Adipocyte (in vitro differentiated cells): Measurements from ENCODE around the gene STAC3.

ENCODE experiments used
- DNase-seq: peaks from one replicate; pipeline ENCODE4 v3.0.0-alpha.2; 2015; ENCODE audit warnings: low read depth
- H3K27me3 ChIP-seq: replicated peaks from 2 replicates; pipeline ENCODE4 v1.7.0; 2013; ENCODE audit warnings: mild to moderate bottlenecking, low read length, moderate library complexity; ENCODE audit not compliant: control insufficient read depth, insufficient read depth
- H3K36me3 ChIP-seq: 2 replicates; pipeline ENCODE4 v1.7.0; 2013; ENCODE audit warnings: low read length, mild to moderate bottlenecking, moderate library complexity; ENCODE audit not compliant: control insufficient read depth, insufficient read depth, severe bottlenecking
- H3K4me1 ChIP-seq: 2 replicates; pipeline ENCODE4 v1.7.0; 2013; ENCODE audit warnings: mild to moderate bottlenecking, low read length, moderate library complexity; ENCODE audit not compliant: control insufficient read depth, insufficient read depth
- H3K4me3 ChIP-seq: 2 replicates; pipeline ENCODE4 v1.7.0; 2013; ENCODE audit warnings: mild to moderate bottlenecking, low read length, moderate library complexity
- H3K9ac ChIP-seq: 2 replicates; pipeline ENCODE4 v1.7.0; 2013; ENCODE audit warnings: mild to moderate bottlenecking, low read length, moderate library complexity
- H3K9me3 ChIP-seq: 2 replicates; pipeline ENCODE4 v1.7.0; 2013; ENCODE audit warnings: mild to moderate bottlenecking, low read length, moderate library complexity; ENCODE audit not compliant: control insufficient read depth

Gene STAC3

GRCh38 chr12:57232156-57232756 is 18.7 kb downstream of the STAC3 start:
- H3K4me1 ChIP-seq, result peaks cover 48% of the 10 kb centered on the region
- no peaks in the 10 kb centered on the region for H3K27me3 ChIP-seq
- H3K36me3 ChIP-seq, result peaks cover 37% of the 10 kb centered on the region
- H3K9me3 ChIP-seq, result no peaks in the 10 kb centered on the region
- no peak for DNase-seq
- H3K4me3 ChIP-seq, result peak overlapping the region; percentile 87
- H3K9ac ChIP-seq, result peak overlapping the region; percentile 96

DNA sequence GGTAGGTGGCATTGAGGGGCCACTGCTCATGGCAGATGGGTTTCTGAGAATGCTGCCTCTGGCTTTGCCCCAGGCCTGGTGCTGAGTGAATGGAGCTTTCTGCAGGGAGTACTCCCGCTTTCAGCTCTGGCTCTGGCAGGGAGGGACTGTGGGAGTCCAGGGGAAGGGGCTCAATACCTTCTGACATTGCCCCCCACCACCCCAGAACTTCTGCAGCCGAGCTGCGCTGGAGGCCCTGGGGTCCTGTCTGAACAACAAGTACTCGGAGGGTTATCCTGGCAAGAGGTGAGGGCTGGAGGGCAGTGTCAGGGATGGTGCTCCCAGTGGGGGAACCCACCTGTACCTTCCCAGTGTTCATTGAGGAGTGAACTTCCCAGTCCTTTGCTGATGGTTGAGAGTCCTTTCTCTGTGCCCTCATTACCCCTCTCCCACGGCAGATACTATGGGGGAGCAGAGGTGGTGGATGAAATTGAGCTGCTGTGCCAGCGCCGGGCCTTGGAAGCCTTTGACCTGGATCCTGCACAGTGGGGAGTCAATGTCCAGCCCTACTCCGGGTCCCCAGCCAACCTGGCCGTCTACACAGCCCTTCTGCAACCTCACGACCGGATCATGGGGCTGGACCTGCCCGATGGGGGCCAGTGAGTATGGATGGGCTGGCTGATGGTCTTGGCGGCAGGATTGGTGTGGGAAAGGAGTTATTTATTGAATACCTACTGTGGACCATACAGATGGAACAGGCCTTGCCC is 19.5 kb downstream of the STAC3 start:
- no peak for DNase-seq
- H3K9ac ChIP-seq, result peak overlapping the region; percentile 96
- H3K4me3 ChIP-seq, result peak overlapping the region; percentile 87
- no peaks in the 10 kb centered on the region for H3K27me3 ChIP-seq
- peaks cover 37% of the 10 kb centered on the region for H3K36me3 ChIP-seq
- no peaks in the 10 kb centered on the region for H3K9me3 ChIP-seq
- peaks cover 50% of the 10 kb centered on the region for H3K4me1 ChIP-seq

GRCh38 chr12:57230381-57231155 is 20.4 kb downstream of the STAC3 start:
- H3K36me3 ChIP-seq, result peaks cover 37% of the 10 kb centered on the region

GRCh38 chr12:57229634-57230380 is 21.2 kb downstream of the STAC3 start, which contains the start of gene SHMT2:
SHMT2 (plus strand) TSS chr12:57229711; CDS start chr12:57229779, 68 bp downstream.
- peak; percentile 99 for DNase-seq
- Histone ChIP-seq H3K4me1 (peaks cover 45% of the 10 kb centered on the region), H3K9ac (peak within 1 kb of the TSS; percentile 96), H3K27me3 (no peaks in the 10 kb centered on the region), H3K9me3 (no peaks in the 10 kb centered on the region), H3K4me3 (peak within 1 kb of the TSS; percentile 87), H3K36me3 (peaks cover 37% of the 10 kb centered on the region)

More at GRCh38 chr12:57230381-57231155, 20.4 kb downstream of the STAC3 start:
- Histone ChIP-seq H3K9ac (peak overlapping the region; percentile 96), H3K4me3 (peak overlapping the region; percentile 87), H3K27me3 (no peaks in the 10 kb centered on the region), H3K9me3 (no peaks in the 10 kb centered on the region), H3K4me1 (peaks cover 50% of the 10 kb centered on the region)
- no peak for DNase-seq

GRCh38 chr12:57229046-57229633 is 21.8 kb downstream of the STAC3 start:
- H3K36me3 ChIP-seq, result peaks cover 31% of the 10 kb centered on the region
- no peaks in the 10 kb centered on the region for H3K27me3 ChIP-seq
- peaks cover 40% of the 10 kb centered on the region for H3K4me1 ChIP-seq
- no peak for DNase-seq
- peak overlapping the region; percentile 96 for H3K9ac ChIP-seq
- H3K9me3 ChIP-seq, result no peaks in the 10 kb centered on the region
- peak overlapping the region; percentile 87 for H3K4me3 ChIP-seq

GRCh38 chr12:57227315-57228115 is 23.5 kb downstream of the STAC3 start:
- no peak overlapping the region for H3K4me3 ChIP-seq
- H3K36me3 ChIP-seq, result peaks cover 15% of the 10 kb centered on the region
- no peak for DNase-seq
- H3K9ac ChIP-seq, result peak overlapping the region; percentile 10
- H3K27me3 ChIP-seq, result no peaks in the 10 kb centered on the region
- peaks cover 30% of the 10 kb centered on the region for H3K4me1 ChIP-seq
- H3K9me3 ChIP-seq, result no peaks in the 10 kb centered on the region

DNA sequence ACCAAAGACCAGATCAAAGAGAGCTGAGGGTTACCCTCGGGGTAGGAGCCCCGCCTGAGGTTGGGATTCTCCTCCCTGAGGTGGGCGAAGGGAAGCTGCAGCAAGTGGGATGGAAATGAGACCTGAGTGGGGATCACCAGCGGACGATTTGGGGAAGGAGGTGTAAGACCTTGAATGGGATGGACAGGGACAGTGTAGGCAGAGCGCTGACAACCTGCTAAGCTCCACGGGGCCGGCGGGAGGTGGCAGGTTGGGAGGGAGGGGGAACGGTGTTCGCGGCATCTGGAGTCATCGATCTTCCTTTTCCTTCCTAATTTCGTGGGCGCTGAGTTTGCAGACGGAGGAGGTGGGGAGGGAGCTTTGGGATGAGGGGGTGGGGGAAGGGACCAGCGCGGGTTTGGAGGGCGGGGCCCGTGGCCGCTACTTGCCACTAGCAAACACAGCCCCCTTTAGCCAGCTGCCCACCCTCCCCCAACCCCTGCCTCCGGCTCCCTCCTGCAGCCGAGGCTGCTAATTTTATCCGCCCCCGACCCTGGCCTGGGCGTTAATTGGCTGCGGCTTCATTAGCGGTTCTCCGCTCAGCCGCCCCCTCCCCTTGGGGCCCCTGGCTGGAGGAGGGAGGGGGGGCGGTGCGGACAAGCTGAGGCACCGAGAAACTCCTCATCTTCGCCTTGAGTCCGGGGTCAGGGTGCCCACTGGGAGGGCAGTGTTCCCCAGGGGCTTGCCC is 24.2 kb downstream of the STAC3 start:
- no peak for DNase-seq
- Histone ChIP-seq H3K4me1 (peaks cover 28% of the 10 kb centered on the region), H3K9ac (peak overlapping the region; percentile 10), H3K36me3 (peaks cover 8% of the 10 kb centered on the region), H3K27me3 (no peaks in the 10 kb centered on the region), H3K9me3 (no peaks in the 10 kb centered on the region), H3K4me3 (no peak overlapping the region)

DNA sequence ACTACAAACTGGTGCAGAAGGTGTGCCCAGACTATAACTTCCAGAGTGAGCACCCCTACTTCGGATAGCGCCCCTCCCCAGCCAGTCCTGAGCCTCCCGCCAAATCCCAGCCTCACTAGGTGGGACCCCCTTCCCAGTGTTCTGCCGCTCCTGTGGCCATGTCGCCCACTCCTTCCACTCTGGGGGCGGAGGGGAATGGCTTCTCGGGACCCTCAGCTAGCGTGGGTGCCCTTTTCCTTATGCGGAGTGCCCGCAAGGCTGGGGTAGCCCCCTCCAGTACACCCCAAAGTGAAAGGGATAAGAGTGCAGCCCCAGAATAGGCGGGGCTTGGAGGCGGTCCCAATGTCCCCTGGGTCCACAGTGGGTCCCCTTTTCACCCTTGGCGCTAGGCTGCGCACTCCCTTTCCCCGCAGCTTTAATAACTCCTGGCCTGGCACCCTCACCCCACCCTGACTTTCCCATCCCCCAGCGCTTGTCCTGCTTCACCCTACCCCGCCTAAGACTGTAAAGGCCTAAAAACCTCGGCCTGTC is 25.2 kb downstream of the STAC3 start:
- H3K4me3 ChIP-seq, result no peak overlapping the region
- peaks cover 6% of the 10 kb centered on the region for H3K27me3 ChIP-seq
- no peaks in the 10 kb centered on the region for H3K9me3 ChIP-seq
- no peaks in the 10 kb centered on the region for H3K36me3 ChIP-seq
- no peak for DNase-seq
- H3K4me1 ChIP-seq, result peaks cover 18% of the 10 kb centered on the region
- no peak overlapping the region for H3K9ac ChIP-seq

GRCh38 chr12:57224973-57225679 is 25.9 kb downstream of the STAC3 start:
- H3K36me3 ChIP-seq, result no peaks in the 10 kb centered on the region
- no peak overlapping the region for H3K4me3 ChIP-seq
- H3K9me3 ChIP-seq, result no peaks in the 10 kb centered on the region
- peaks cover 7% of the 10 kb centered on the region for H3K27me3 ChIP-seq
- DNase-seq, result no peak
- H3K9ac ChIP-seq, result no peak overlapping the region
- peaks cover 13% of the 10 kb centered on the region for H3K4me1 ChIP-seq
